ENCODE data around the gene IARS2. TPM values are rescaled to one million over a fixed set of nuclear protein-coding genes. Genes with fewer than 3 reads are reported as not detected.

The IARS2 gene
- total and polyA plus RNA-seq, 2 donors (not counting 1 experiment from before 2014, with no cell fraction given): 8.8 to 35.6 TPM

DNA sequence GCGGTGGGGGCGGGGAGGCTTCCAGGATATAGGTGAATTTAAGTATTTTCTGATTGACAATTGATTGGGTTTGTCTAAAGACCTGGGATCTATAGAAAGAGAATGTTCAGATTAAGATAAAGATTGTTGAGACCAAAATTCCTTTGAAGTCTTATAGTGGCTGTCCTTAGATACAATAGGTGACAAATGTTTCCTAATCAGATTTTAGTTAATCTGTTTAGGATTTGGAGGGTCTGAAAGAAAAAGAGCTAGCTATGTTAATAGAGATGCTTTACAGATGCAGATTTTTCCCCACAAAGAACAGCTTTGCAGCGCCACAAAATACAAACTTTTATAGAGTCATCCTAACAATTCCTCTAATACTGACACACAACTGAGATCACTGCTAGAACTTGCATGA, 33.1 kb upstream of the IARS2 start:
- Mint-ChIP-seq H3K9me3 (ENCODE audit: insufficient read depth) (no peaks in the 10 kb centered on the region), H3K27me3 (no peaks in the 10 kb centered on the region), H3K4me3 (no peak overlapping the region), H3K4me1 (no peaks in the 10 kb centered on the region), H3K27ac (no peak overlapping the region)
- Histone ChIP-seq H3K27me3 (replicated peaks in 1 of 4; ENCODE audit: control extremely low read depth in 1 of 4, control insufficient read depth in 3 of 4, insufficient read depth in 4 of 4, low read length in 3 of 4) (no peaks in the 10 kb centered on the region), H4K20me1 (ENCODE audit: control insufficient read depth, insufficient read depth, low read length, poor library complexity, severe bottlenecking) (no peaks in the 10 kb centered on the region), H3K27ac (ENCODE audit: low read length in 2 of 2) (no peak overlapping the region), H3K4me3 (ENCODE audit: control extremely low read depth in 1 of 5, extremely low read depth in 1 of 5, insufficient read depth in 1 of 5, low read depth in 2 of 5, low read length in 4 of 5) (no peak overlapping the region), H3K9ac (ENCODE audit: low read length) (no peak overlapping the region), H3K36me3 (replicated peaks in 1 of 2; ENCODE audit: control extremely low read depth in 1 of 2, control insufficient read depth in 1 of 2, extremely low read depth in 1 of 2, insufficient read depth in 2 of 2, low read length in 1 of 2) (peaks cover 20 to 48% of the 10 kb centered on the region in 2 experiments), H3K79me2 (ENCODE audit: control insufficient read depth, insufficient read depth, low read length) (no peaks in the 10 kb centered on the region), H3K4me1 (ENCODE audit: control insufficient read depth in 2 of 2, insufficient read depth in 2 of 2, low read length in 2 of 2) (no peaks in the 10 kb centered on the region), H2AFZ (ENCODE audit: insufficient read depth, low read depth, low read length, poor library complexity, severe bottlenecking) (no peak overlapping the region), H3K4me2 (replicated peaks; ENCODE audit: low read depth, low read length, poor library complexity, severe bottlenecking) (no peak overlapping the region), H3K9me3 (ENCODE audit: control extremely low read depth in 1 of 3, control insufficient read depth in 2 of 3, insufficient read depth in 1 of 3, low read length in 2 of 3) (no peaks in the 10 kb centered on the region)
- CTCF ChIA-PET: no interaction called here
- no peak for DNase-seq
- ATAC-seq (ENCODE audit: low read depth): no peak
- no peak for TF ChIP-seq EZH2 (IDR thresholded peaks at IDR 0.05; ENCODE audit: borderline replicate concordance, insufficient read depth, low read depth, low read length, poor library complexity, severe bottlenecking)
- TF ChIP-seq, protein P1, sequence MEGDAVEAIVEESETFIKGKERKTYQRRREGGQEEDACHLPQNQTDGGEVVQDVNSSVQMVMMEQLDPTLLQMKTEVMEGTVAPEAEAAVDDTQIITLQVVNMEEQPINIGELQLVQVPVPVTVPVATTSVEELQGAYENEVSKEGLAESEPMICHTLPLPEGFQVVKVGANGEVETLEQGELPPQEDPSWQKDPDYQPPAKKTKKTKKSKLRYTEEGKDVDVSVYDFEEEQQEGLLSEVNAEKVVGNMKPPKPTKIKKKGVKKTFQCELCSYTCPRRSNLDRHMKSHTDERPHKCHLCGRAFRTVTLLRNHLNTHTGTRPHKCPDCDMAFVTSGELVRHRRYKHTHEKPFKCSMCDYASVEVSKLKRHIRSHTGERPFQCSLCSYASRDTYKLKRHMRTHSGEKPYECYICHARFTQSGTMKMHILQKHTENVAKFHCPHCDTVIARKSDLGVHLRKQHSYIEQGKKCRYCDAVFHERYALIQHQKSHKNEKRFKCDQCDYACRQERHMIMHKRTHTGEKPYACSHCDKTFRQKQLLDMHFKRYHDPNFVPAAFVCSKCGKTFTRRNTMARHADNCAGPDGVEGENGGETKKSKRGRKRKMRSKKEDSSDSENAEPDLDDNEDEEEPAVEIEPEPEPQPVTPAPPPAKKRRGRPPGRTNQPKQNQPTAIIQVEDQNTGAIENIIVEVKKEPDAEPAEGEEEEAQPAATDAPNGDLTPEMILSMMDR (IDR thresholded peaks at IDR 0.05): no peak
- POLR2A ChIA-PET: no interaction called here
- 100% methylated on average over 2 of the region's 3 CpGs for WGBS (ENCODE audit: insufficient coverage)
- intact Hi-C loops (cut with micrococcal nuclease): no loop called here

DNA sequence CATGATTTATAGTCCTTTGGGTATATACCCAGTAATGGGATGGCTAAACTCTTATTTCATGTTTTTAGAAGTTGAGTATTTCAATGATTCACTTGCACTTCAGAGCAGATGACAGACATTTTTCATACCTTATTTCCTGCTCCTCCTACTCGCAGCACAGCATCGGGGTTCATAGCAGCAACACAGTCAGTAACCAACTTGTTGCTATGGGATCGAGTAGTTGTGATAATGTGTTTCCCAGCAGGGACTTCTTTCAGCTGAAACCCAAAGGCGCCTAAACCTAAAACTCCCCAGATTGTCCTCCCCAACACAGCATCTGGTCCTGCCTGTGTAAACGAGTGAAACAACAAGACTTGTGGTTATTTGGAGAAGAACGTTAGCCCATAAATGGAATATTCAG, 31.3 kb upstream of the IARS2 start:
- H3K4me1 ChIP-seq (ENCODE audit: control insufficient read depth in 2 of 2, insufficient read depth in 2 of 2, low read length in 2 of 2): no peaks in the 10 kb centered on the region
- Mint-ChIP-seq H3K27me3 (no peaks in the 10 kb centered on the region), H3K4me3 (no peak overlapping the region), H3K4me1 (no peaks in the 10 kb centered on the region), H3K27ac (no peak overlapping the region), H3K9me3 (ENCODE audit: insufficient read depth) (no peaks in the 10 kb centered on the region)
- ChIA-PET CTCF (no interaction called here), POLR2A (no interaction called here)
- WGBS (ENCODE audit: insufficient coverage): no CpG with 5 or more reads among the region's 6 CpGs
- no peaks in the 10 kb centered on the region for H3K27me3 ChIP-seq (replicated peaks in 1 of 4; ENCODE audit: control extremely low read depth in 1 of 4, control insufficient read depth in 3 of 4, insufficient read depth in 4 of 4, low read length in 3 of 4)
- no peaks in the 10 kb centered on the region for H3K79me2 ChIP-seq (ENCODE audit: control insufficient read depth, insufficient read depth, low read length)
- H3K4me2 ChIP-seq (replicated peaks; ENCODE audit: low read depth, low read length, poor library complexity, severe bottlenecking): no peak overlapping the region
- H3K27ac ChIP-seq (ENCODE audit: low read length in 2 of 2): no peak overlapping the region
- ATAC-seq (ENCODE audit: low read depth) (no peak), DNase-seq (no peak)
- no peak overlapping the region for H3K9ac ChIP-seq (ENCODE audit: low read length)
- H3K9me3 ChIP-seq (ENCODE audit: control extremely low read depth in 1 of 3, control insufficient read depth in 2 of 3, insufficient read depth in 1 of 3, low read length in 2 of 3): no peaks in the 10 kb centered on the region
- H3K4me3 ChIP-seq (ENCODE audit: control extremely low read depth in 1 of 5, extremely low read depth in 1 of 5, insufficient read depth in 1 of 5, low read depth in 2 of 5, low read length in 4 of 5): no peak overlapping the region
- intact Hi-C loops (cut with micrococcal nuclease): no loop called here
- no peaks in the 10 kb centered on the region for H4K20me1 ChIP-seq (ENCODE audit: control insufficient read depth, insufficient read depth, low read length, poor library complexity, severe bottlenecking)
- H3K36me3 ChIP-seq (replicated peaks in 1 of 2; ENCODE audit: control extremely low read depth in 1 of 2, control insufficient read depth in 1 of 2, extremely low read depth in 1 of 2, insufficient read depth in 2 of 2, low read length in 1 of 2): peaks cover 25 to 65% of the 10 kb centered on the region in 2 experiments
- H2AFZ ChIP-seq (ENCODE audit: insufficient read depth, low read depth, low read length, poor library complexity, severe bottlenecking): no peak overlapping the region
- TF ChIP-seq, protein P1 (IDR thresholded peaks at IDR 0.05): no peak
- no peak for TF ChIP-seq EZH2 (IDR thresholded peaks at IDR 0.05; ENCODE audit: borderline replicate concordance, insufficient read depth, low read depth, low read length, poor library complexity, severe bottlenecking)
